HCT116 (cell line): ENCODE measurements around the gene SMIM3. TPM values are rescaled to one million over a fixed set of nuclear protein-coding genes. Genes with fewer than 3 reads are reported as not detected.

Experiments used
- ATAC-seq: fragments of 200-7000 bp; cut with Tn5 transposase; 2 replicates; pipeline ENCODE4 v1.9.1; 2020; ENCODE audit warnings: mild to moderate bottlenecking, moderate library complexity
- BruUV-seq: library from RNA; stranded (reverse); fragments of 400-500 nt; replicated peaks from 2 replicates; lab custom pipeline; 2021; lab: Mats Ljungman, UMichigan
- CTCF ChIA-PET: fragments of 300-600 bp; sonication (Branson Sonifier 250); formaldehyde crosslinking; loops from one replicate; lab custom pipeline; 2021; ENCODE audit warnings: antibody characterized with exemption; lab: Charles Lee
- POLR2A ChIA-PET: fragments of 300-600, 350-600 bp; sonication (Branson Sonifier 250); formaldehyde crosslinking; loops from one replicate; lab custom pipeline; 2021; ENCODE audit warnings: antibody characterized with exemption; lab: Charles Lee
- RAD21 ChIA-PET, 2 experiments: fragments of 300-600 bp; sonication (Branson Sonifier 250); formaldehyde crosslinking; loops; one replicate each; lab custom pipeline; 2023; ENCODE audit warnings: low total read pairs in 2 of 2; ENCODE audit not compliant: uncharacterized antibody in 2 of 2, unreplicated experiment in 2 of 2, low non-redundant PET in 1 of 2; lab: Charles Lee
- DNase-seq: peaks from one replicate; pipeline ENCODE4 v3.0.0-alpha.2; 2010; ENCODE audit warnings: low read depth, low spot score
- H2AFZ ChIP-seq: fragments of 200-600 bp; shearing (Covaris generic), sonication (generic); 2 replicates; pipeline ENCODE4 v1.6.1; 2017; ENCODE audit warnings: low read depth, mixed run types, mixed read lengths, antibody characterized with exemption, low read length; ENCODE audit not compliant: poor library complexity, severe bottlenecking
- H3K27ac ChIP-seq: 2 replicates; pipeline ENCODE4 v1.5.1; 2012; ENCODE audit warnings: low read depth, low read length
- H3K27me3 ChIP-seq: fragments of 200-600 bp; sonication (generic); 2 replicates; pipeline ENCODE4 v1.6.1; 2016; ENCODE audit warnings: mixed run types, low read length, mixed read lengths; ENCODE audit not compliant: insufficient read depth
- H3K36me3 ChIP-seq, 2 experiments: fragments of 200-500 bp in 1 of 2; fragments of 200-600 bp in 1 of 2; sonication (Bioruptor generic) in 1 of 2; sonication (generic) in 1 of 2; 2 replicates each; pipeline versions ENCODE4 v1.5.1 to v1.6.1; 2014 to 2016; ENCODE audit warnings: low read length in 2 of 2, inconsistent platforms in 1 of 2, mixed read lengths in 1 of 2, mixed run types in 1 of 2; ENCODE audit not compliant: insufficient read depth in 2 of 2, control insufficient read depth in 1 of 2
- H3K4me1 ChIP-seq, 2 experiments: fragments of 200-600 bp in 1 of 2; sonication (generic) in 1 of 2; 2 replicates each; pipeline versions ENCODE4 v1.5.1 to v1.6.1; 2012 to 2017; ENCODE audit warnings: low read length in 2 of 2, inconsistent platforms in 1 of 2, mild to moderate bottlenecking in 1 of 2, mixed read lengths in 1 of 2, mixed run types in 1 of 2, moderate library complexity in 1 of 2; ENCODE audit not compliant: insufficient read depth in 2 of 2, control insufficient read depth in 1 of 2
- H3K4me2 ChIP-seq: fragments of 200-600 bp; sonication (generic); 2 replicates; pipeline ENCODE4 v1.6.1; 2017; ENCODE audit warnings: mixed run types, low read length, mixed read lengths
- H3K4me3 ChIP-seq, 2 experiments: fragments of 200-600 bp in 1 of 2; sonication (generic) in 1 of 2; replicated peaks in 1 of 2; 2 replicates each; pipeline ENCODE4 v1.5.1; 2011 to 2016; ENCODE audit warnings: low read length in 2 of 2, control low read depth in 1 of 2, low read depth in 1 of 2, mild to moderate bottlenecking in 1 of 2, mixed read lengths in 1 of 2, mixed run types in 1 of 2
- H3K79me2 ChIP-seq: fragments of 200-600 bp; sonication (generic); 2 replicates; pipeline ENCODE4 v1.6.1; 2017; ENCODE audit warnings: mild to moderate bottlenecking, mixed run types, low read length, moderate library complexity, mixed read lengths; ENCODE audit not compliant: insufficient read depth
- H3K9ac ChIP-seq: fragments of 200-600 bp; sonication (generic); 2 replicates; pipeline ENCODE4 v1.6.1; 2016; ENCODE audit warnings: low read length, mixed read lengths
- H3K9me2 ChIP-seq: fragments of 200-600 bp; sonication (generic), shearing (Covaris generic); 2 replicates; pipeline ENCODE4 v1.6.1; 2017; ENCODE audit warnings: mixed run types, mild to moderate bottlenecking, moderate library complexity; ENCODE audit not compliant: insufficient read depth
- H3K9me3 ChIP-seq, 2 experiments: fragments of 200-500 bp in 1 of 2; fragments of 200-600 bp in 1 of 2; sonication (Bioruptor generic) in 1 of 2; sonication (generic) in 1 of 2; 2 replicates each; pipeline ENCODE4 v1.6.1; 2014 to 2017; ENCODE audit warnings: low read length in 2 of 2, mixed read lengths in 2 of 2, inconsistent platforms in 1 of 2, low read depth in 1 of 2, mild to moderate bottlenecking in 1 of 2, mixed run types in 1 of 2, moderate library complexity in 1 of 2; ENCODE audit not compliant: control insufficient read depth in 1 of 2, insufficient read depth in 1 of 2
- H4K20me1 ChIP-seq: fragments of 200-600 bp; sonication (generic), shearing (Covaris generic); 2 replicates; pipeline ENCODE4 v1.6.1; 2017; ENCODE audit warnings: mixed run types, mild to moderate bottlenecking, moderate library complexity; ENCODE audit not compliant: insufficient read depth
- CBX3 ChIP-seq: IDR thresholded peaks from 2 replicates; pipeline ENCODE4 v1.6.1; 2012; ENCODE audit warnings: low read depth
- CEBPB ChIP-seq: IDR thresholded peaks from 2 replicates; pipeline ENCODE4 v1.6.1; 2012; ENCODE audit warnings: low read depth
- CTCF ChIP-seq, 3 experiments: fragments of 200-600 bp in 1 of 3; sonication (generic) in 1 of 3; IDR thresholded peaks in 2 of 3; conservative IDR thresholded peaks in 1 of 3; 2 replicates each; pipeline ENCODE4 v1.5.1; 2012 to 2017; ENCODE audit warnings: low read depth in 2 of 3, low read length in 2 of 3, antibody characterized with exemption in 1 of 3, borderline replicate concordance in 1 of 3, control low read depth in 1 of 3, mild to moderate bottlenecking in 1 of 3, mixed read lengths in 1 of 3, mixed run types in 1 of 3, moderate library complexity in 1 of 3; ENCODE audit not compliant: insufficient read depth in 1 of 3
- ELF1 ChIP-seq: IDR thresholded peaks from 2 replicates; pipeline ENCODE4 v1.6.1; 2012; ENCODE audit warnings: low read depth, borderline replicate concordance
- EZH2phosphoT487 ChIP-seq: fragments of 200-600 bp; IDR thresholded peaks from 2 replicates; pipeline ENCODE4 v1.6.1; 2018; ENCODE audit warnings: antibody characterized with exemption, borderline replicate concordance
- JUND ChIP-seq: IDR thresholded peaks from 2 replicates; pipeline ENCODE4 v1.6.1; 2012
- POLR2A ChIP-seq: IDR thresholded peaks from 2 replicates; pipeline ENCODE4 v1.7.0; 2011; ENCODE audit warnings: borderline replicate concordance; ENCODE audit not compliant: insufficient read depth, insufficient read length; ENCODE audit errors: extremely low read depth
- SIN3A ChIP-seq: IDR thresholded peaks from 2 replicates; pipeline ENCODE4 v1.6.1; 2012; ENCODE audit warnings: low read depth
- SP1 ChIP-seq: IDR thresholded peaks from 2 replicates; pipeline ENCODE4 v1.6.1; 2012; ENCODE audit warnings: low read depth
- TCF7L2 ChIP-seq: IDR thresholded peaks from 2 replicates; pipeline ENCODE4 v1.7.0; 2011; ENCODE audit warnings: borderline replicate concordance, inconsistent platforms; ENCODE audit not compliant: insufficient read depth, insufficient read length; ENCODE audit errors: extremely low read depth
- ZFX ChIP-seq: fragments of 450-650 bp; IDR thresholded peaks from 2 replicates; pipeline ENCODE4 v1.6.1; 2017
- ZNF274 ChIP-seq: fragments of 200-500 bp; sonication (Bioruptor generic); IDR thresholded peaks from 2 replicates; pipeline ENCODE4 v1.6.1; 2014; ENCODE audit warnings: mild to moderate bottlenecking, low read depth, low read length, inconsistent platforms
- intact Hi-C: fragments of 100-400 bp; cut with micrococcal nuclease; formaldehyde crosslinking; loops from 2 replicates; pipeline ENCODE4 v1.10.0; 2022
- total RNA-seq: library from RNA; stranded (reverse); gene quantifications from one replicate; pipeline ENCODE4 v1.2.1, GENCODE V29; 2021; ENCODE audit not compliant: unreplicated experiment
- TF ChIP-seq, protein P1 (sequence below): IDR thresholded peaks from 2 replicates; pipeline ENCODE4 v1.6.1; 2012

SMIM3 gene
- total RNA-seq, 1 experiment from 2014 or later = 35.4 TPM

DNA sequence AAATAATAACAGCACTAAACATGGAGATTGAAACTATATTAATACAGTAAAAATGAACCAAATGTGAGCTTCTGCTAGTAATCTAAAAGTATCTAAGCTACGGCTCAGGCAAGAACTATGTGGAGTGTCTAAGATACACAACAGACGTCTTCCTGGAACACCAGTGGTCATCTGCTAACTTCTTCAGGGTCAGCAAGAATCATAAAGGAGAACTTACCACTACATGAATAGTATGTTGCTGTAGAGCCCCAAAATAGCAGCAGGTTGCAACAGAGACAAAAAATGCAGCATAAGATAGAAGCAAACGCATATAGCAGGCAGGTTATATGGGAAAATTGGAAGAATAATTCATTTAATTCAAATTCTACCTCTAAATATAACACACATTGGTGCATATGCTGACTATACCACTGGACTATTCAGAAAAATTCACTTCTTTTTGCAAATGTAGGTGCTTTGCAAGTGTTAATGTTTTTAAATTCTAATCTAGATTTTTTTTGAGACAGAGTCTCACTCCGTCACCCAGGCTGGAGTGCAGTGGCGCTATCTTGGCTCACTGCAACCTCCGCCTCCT lies 46.8 kb upstream of the SMIM3 start:
- ChIA-PET RAD21 (no interaction called here), POLR2A (no interaction called here), CTCF (no interaction called here)
- Histone ChIP-seq H2AFZ (no peak overlapping the region), H3K27ac (no peak overlapping the region), H3K79me2 (peaks cover 36% of the 10 kb centered on the region), H3K4me2 (no peak overlapping the region), H4K20me1 (no peaks in the 10 kb centered on the region), H3K4me1 (no peaks in the 10 kb centered on the region), H3K9me3 (no peaks in the 10 kb centered on the region), H3K4me3 (no peak overlapping the region), H3K27me3 (no peaks in the 10 kb centered on the region), H3K9me2 (no peaks in the 10 kb centered on the region), H3K36me3 (peaks cover 33 to 42% of the 10 kb centered on the region in 2 experiments), H3K9ac (no peak overlapping the region)
- intact Hi-C loops = no loop called here
- DNase-seq = no peak
- TF ChIP-seq POLR2A (no peak), ELF1 (no peak), EZH2phosphoT487 (no peak), CEBPB (no peak), ZFX (no peak), TCF7L2 (no peak), CTCF (IDR thresholded peaks at IDR 0.05 in 2 of 3, conservative IDR thresholded peaks at IDR 0.05 in 1 of 3; ENCODE audit: borderline replicate concordance in 1 of 3, insufficient read depth in 1 of 3, low read depth in 2 of 3, low read length in 2 of 3) (no peak), CBX3 (no peak), SIN3A (no peak), JUND (no peak), SP1 (no peak), ZNF274 (no peak)
- TF ChIP-seq, protein P1, sequence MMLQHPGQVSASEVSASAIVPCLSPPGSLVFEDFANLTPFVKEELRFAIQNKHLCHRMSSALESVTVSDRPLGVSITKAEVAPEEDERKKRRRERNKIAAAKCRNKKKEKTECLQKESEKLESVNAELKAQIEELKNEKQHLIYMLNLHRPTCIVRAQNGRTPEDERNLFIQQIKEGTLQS = no peak
- no TSS peak for BruUV-seq
- no peak for ATAC-seq
